H1 (cell line): ENCODE data around the gene ATP7B.

ENCODE experiments used
- ASH2L ChIP-seq: fragments of 200-600, 300-600 bp; sonication (generic); IDR thresholded peaks from one replicate; pipeline ENCODE4 v1.7.1; 2017; ENCODE audit warnings: low read length
- JUN ChIP-seq: IDR thresholded peaks from 2 replicates; pipeline ENCODE4 v1.6.1; 2011; ENCODE audit warnings: low read depth, mild to moderate bottlenecking, improper control_type of control experiment, low read length
- KDM5A ChIP-seq: fragments of 200-600 bp; IDR thresholded peaks from 2 replicates; pipeline ENCODE4 v1.7.1; 2012; ENCODE audit warnings: mild to moderate bottlenecking, low read length, inconsistent platforms, mixed read lengths
- POLR2A ChIP-seq, 2 experiments: IDR thresholded peaks; 1 replicate in 1 of 2; 2 replicates in 1 of 2; pipeline ENCODE4 v1.6.1; 2011; ENCODE audit warnings: low read depth in 2 of 2, low read length in 2 of 2, mild to moderate bottlenecking in 2 of 2; ENCODE audit errors: control extremely low read depth in 1 of 2
- SUZ12 ChIP-seq: fragments of 200-600 bp; sonication (generic); IDR thresholded peaks from 2 replicates; pipeline ENCODE4 v1.6.1; 2012; ENCODE audit warnings: mild to moderate bottlenecking, inconsistent platforms, low read length, moderate library complexity, mixed read lengths
- TF ChIP-seq, protein P1 (sequence below), 3 experiments: IDR thresholded peaks; 1 replicate in 2 of 3; 2 replicates in 1 of 3; pipeline versions ENCODE4 v1.5.1 to v1.6.1; 2011; ENCODE audit warnings: low read length in 3 of 3, mild to moderate bottlenecking in 3 of 3, inconsistent platforms in 2 of 3, low read depth in 1 of 3, moderate library complexity in 1 of 3; ENCODE audit not compliant: insufficient read depth in 1 of 3; ENCODE audit errors: control extremely low read depth in 1 of 3
- TF ChIP-seq, protein P2 (sequence below): IDR thresholded peaks from 2 replicates; pipeline ENCODE4 v1.6.1; 2012; ENCODE audit warnings: inconsistent platforms

DNA sequence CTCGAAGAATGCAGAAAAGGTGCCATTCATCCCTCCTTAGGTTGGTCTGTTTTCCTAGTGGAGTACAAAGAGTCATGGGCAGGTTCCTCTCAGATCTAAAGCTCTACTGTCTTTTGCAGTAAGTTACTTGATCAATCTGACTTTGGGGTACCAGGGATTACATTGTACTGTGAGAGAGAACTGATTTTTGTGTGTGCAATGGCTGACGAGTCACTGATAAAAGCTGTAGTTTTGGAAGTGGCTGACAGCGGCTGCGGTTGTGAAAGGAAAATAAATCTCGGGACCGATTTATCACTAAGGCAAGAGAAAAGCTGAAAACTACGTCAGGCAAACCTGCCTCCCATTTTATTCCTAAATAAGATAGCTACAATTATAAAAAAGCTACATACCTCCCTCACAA, 40.1 kb upstream of the ATP7B start:
- TF ChIP-seq JUN, result no peak
- TF ChIP-seq POLR2A (IDR thresholded peaks at IDR 0.05; ENCODE audit: control extremely low read depth in 1 of 2, low read depth in 2 of 2, low read length in 2 of 2), result no peak
- TF ChIP-seq, protein P1, sequence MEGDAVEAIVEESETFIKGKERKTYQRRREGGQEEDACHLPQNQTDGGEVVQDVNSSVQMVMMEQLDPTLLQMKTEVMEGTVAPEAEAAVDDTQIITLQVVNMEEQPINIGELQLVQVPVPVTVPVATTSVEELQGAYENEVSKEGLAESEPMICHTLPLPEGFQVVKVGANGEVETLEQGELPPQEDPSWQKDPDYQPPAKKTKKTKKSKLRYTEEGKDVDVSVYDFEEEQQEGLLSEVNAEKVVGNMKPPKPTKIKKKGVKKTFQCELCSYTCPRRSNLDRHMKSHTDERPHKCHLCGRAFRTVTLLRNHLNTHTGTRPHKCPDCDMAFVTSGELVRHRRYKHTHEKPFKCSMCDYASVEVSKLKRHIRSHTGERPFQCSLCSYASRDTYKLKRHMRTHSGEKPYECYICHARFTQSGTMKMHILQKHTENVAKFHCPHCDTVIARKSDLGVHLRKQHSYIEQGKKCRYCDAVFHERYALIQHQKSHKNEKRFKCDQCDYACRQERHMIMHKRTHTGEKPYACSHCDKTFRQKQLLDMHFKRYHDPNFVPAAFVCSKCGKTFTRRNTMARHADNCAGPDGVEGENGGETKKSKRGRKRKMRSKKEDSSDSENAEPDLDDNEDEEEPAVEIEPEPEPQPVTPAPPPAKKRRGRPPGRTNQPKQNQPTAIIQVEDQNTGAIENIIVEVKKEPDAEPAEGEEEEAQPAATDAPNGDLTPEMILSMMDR (IDR thresholded peaks at IDR 0.05; ENCODE audit: control extremely low read depth in 1 of 3, insufficient read depth in 1 of 3, low read depth in 1 of 3, low read length in 3 of 3), result no peak
- no peak for TF ChIP-seq SUZ12
- TF ChIP-seq KDM5A, result no peak
- no peak for TF ChIP-seq ASH2L
- TF ChIP-seq, protein P2, sequence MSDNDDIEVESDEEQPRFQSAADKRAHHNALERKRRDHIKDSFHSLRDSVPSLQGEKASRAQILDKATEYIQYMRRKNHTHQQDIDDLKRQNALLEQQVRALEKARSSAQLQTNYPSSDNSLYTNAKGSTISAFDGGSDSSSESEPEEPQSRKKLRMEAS, result no peak
